Measurements from ENCODE around the gene KYAT1. TPM values are rescaled to one million over a fixed set of nuclear protein-coding genes. Genes with fewer than 3 reads are reported as not detected.

Gene KYAT1
- total and polyA plus RNA-seq, 2 of the 13 experiments (the other 11 are each of a cell fraction or from before 2014, with no cell fraction given): 9.2 to 46.5 TPM

GRCh38 chr9:128786681-128787601 is 94.8 kb downstream of the KYAT1 start, which contains the start of gene TBC1D13 (continued):
- TF ChIP-seq ZNF549 (CRISPR knock-in tag; IDR thresholded peaks at IDR 0.05) (peak; percentile 58; the same call in 1 of the 2 replicates), ZNF121 (CRISPR knock-in tag; IDR thresholded peaks at IDR 0.05) (peak; percentile 81; the same call in 1 of the 2 replicates), SNAPC4 (CRISPR knock-in tag; IDR thresholded peaks at IDR 0.05) (peak; percentile 62; the same call in 1 of the 2 replicates), ONECUT2 (CRISPR knock-in tag; IDR thresholded peaks at IDR 0.05) (peak; percentile 65; the same call in 1 of the 2 replicates), RELA (CRISPR knock-in tag; IDR thresholded peaks at IDR 0.05) (no peak; the same call in 1 of the 2 replicates), TERF1 (CRISPR knock-in tag; IDR thresholded peaks at IDR 0.05) (peak; percentile 95), MAFK (conservative IDR thresholded peaks at IDR 0.05 in 1 of 2, IDR thresholded peaks at IDR 0.05 in 1 of 2; ENCODE audit: low read length in 2 of 2) (no peak), MAF1 (CRISPR knock-in tag; IDR thresholded peaks at IDR 0.05; ENCODE audit: borderline replicate concordance) (0 out of 2 replicates have a peak, but pooled peaks have one; percentile 57), ZFY (CRISPR knock-in tag; IDR thresholded peaks at IDR 0.05) (peak; percentile 86), ZFAT (CRISPR knock-in tag; conservative IDR thresholded peaks at IDR 0.05) (0 out of 2 replicates have a peak, but pooled peaks have one; percentile 70), ZNF260 (CRISPR knock-in tag; IDR thresholded peaks at IDR 0.05; ENCODE audit: borderline replicate concordance, low read depth) (no peak), NR2F1 (CRISPR knock-in tag; IDR thresholded peaks at IDR 0.05) (no peak), FOSL2 (CRISPR knock-in tag; IDR thresholded peaks at IDR 0.05) (peak; percentile 64), ZNF781 (CRISPR knock-in tag; IDR thresholded peaks at IDR 0.05; ENCODE audit: borderline replicate concordance, not compliant biosample characterization) (peak; percentile 89), ZNF615 (CRISPR knock-in tag; IDR thresholded peaks at IDR 0.05; ENCODE audit: borderline replicate concordance) (no peak; the same call in 1 of the 2 replicates), ZNF224 (CRISPR knock-in tag; IDR thresholded peaks at IDR 0.05) (peak; percentile 97), ZNF766 (CRISPR knock-in tag; IDR thresholded peaks at IDR 0.05; ENCODE audit: borderline replicate concordance) (peak; percentile 94; the same call in 1 of the 2 replicates), E2F1 (CRISPR knock-in tag; IDR thresholded peaks at IDR 0.05) (0 out of 2 replicates have a peak, but pooled peaks have one; percentile 78), HNF4A (CRISPR knock-in tag; IDR thresholded peaks at IDR 0.05) (no peak), PLRG1 (conservative IDR thresholded peaks at IDR 0.05) (no peak), CREB1 (IDR thresholded peaks at IDR 0.05) (0 out of 2 replicates have a peak, but pooled peaks have one; percentile 20), CREB1 (CRISPR knock-in tag; IDR thresholded peaks at IDR 0.05) (no peak)
